ENCODE results near the gene KIF2A. TPM values are rescaled to one million over a fixed set of nuclear protein-coding genes. Genes with fewer than 3 reads are reported as not detected.

The KIF2A gene
- total RNA-seq, 1 donor from 2014 or later = 91.7 TPM

DNA sequence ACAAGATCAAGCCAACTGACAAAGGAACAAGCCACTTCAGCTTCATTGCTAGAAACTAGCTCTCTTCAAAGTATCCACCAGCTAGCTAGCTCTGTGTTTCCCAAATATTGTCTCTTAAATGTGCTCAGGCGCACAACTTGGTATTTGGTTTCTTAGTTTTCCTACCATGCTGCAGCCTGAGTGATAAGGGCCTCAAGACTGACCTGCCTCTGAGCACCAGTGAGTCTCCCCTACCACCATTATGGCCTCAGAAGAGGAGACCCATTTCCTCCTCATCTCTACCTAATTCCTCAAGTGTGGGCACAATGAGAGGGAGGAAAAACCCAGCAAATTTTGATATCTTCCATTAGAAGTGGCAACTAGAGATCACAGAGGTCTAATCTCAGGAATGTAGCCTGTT is 34.6 kb upstream of the KIF2A start:
- Mint-ChIP-seq H3K9me3 (ENCODE audit: unreplicated experiment) (peaks cover 6% of the 10 kb centered on the region), H3K36me3 (ENCODE audit: unreplicated experiment) (no peaks in the 10 kb centered on the region), H3K4me3 (ENCODE audit: unreplicated experiment) (no peak overlapping the region), H3K4me1 (ENCODE audit: low read depth, unreplicated experiment) (peaks cover 3% of the 10 kb centered on the region), H3K27ac (ENCODE audit: unreplicated experiment) (no peak overlapping the region), H3K27me3 (ENCODE audit: unreplicated experiment) (no peaks in the 10 kb centered on the region)
- no peak for DNase-seq
- TF ChIP-seq, protein P1, sequence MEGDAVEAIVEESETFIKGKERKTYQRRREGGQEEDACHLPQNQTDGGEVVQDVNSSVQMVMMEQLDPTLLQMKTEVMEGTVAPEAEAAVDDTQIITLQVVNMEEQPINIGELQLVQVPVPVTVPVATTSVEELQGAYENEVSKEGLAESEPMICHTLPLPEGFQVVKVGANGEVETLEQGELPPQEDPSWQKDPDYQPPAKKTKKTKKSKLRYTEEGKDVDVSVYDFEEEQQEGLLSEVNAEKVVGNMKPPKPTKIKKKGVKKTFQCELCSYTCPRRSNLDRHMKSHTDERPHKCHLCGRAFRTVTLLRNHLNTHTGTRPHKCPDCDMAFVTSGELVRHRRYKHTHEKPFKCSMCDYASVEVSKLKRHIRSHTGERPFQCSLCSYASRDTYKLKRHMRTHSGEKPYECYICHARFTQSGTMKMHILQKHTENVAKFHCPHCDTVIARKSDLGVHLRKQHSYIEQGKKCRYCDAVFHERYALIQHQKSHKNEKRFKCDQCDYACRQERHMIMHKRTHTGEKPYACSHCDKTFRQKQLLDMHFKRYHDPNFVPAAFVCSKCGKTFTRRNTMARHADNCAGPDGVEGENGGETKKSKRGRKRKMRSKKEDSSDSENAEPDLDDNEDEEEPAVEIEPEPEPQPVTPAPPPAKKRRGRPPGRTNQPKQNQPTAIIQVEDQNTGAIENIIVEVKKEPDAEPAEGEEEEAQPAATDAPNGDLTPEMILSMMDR (IDR thresholded peaks at IDR 0.05; ENCODE audit: partially characterized antibody, unreplicated experiment) = no peak

DNA sequence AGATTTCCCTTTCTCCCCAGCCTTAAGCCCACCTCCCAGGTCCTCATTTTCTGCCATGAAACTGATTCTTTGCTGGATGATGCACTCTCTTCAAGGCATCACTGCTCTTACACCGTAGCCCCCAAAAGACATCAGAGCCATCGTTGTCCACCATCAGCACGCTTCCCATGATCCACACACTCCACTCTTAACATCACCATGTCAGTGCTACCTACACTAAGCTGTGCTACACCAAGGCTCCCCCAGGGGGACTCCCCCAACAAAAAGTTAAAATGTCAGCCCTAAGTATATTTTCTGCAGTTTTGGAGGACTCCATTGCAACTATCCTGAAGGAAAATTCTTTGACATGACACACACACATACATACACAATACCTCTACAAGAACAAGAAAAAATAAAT is 34.1 kb upstream of the KIF2A start:
- TF ChIP-seq, protein P1 (IDR thresholded peaks at IDR 0.05; ENCODE audit: partially characterized antibody, unreplicated experiment) = no peak
- H3K27ac Mint-ChIP-seq (ENCODE audit: unreplicated experiment) = no peak overlapping the region
- peaks cover 6% of the 10 kb centered on the region for H3K9me3 Mint-ChIP-seq (ENCODE audit: unreplicated experiment)
- H3K4me1 Mint-ChIP-seq (ENCODE audit: low read depth, unreplicated experiment) = peaks cover under 1% of the 10 kb centered on the region
- H3K36me3 Mint-ChIP-seq (ENCODE audit: unreplicated experiment) = no peaks in the 10 kb centered on the region
- DNase-seq = no peak
- H3K4me3 Mint-ChIP-seq (ENCODE audit: unreplicated experiment) = no peak overlapping the region
- H3K27me3 Mint-ChIP-seq (ENCODE audit: unreplicated experiment) = no peaks in the 10 kb centered on the region

DNA sequence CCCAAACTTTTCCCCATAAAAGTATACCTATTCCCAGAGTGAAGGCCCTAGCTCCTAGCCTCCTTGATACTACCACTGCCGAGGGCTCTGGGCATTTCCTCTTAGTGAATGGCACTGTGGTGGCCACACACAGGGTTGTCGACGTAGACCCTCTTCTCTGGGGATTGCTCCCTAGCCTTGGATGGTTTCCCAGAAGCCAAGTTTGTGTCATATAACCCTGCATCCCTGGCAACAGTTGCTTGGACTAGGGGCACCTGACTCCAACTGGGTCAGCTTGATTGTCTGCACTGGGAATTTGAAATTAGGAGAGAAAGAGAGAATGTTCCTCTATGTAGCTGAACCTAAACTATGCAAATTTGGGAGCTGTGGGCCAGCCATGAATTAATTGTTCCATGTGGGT is 32.3 kb upstream of the KIF2A start:
- Mint-ChIP-seq H3K27ac (ENCODE audit: unreplicated experiment) (no peak overlapping the region), H3K36me3 (ENCODE audit: unreplicated experiment) (no peaks in the 10 kb centered on the region), H3K4me3 (ENCODE audit: unreplicated experiment) (no peak overlapping the region), H3K27me3 (ENCODE audit: unreplicated experiment) (no peaks in the 10 kb centered on the region), H3K4me1 (ENCODE audit: low read depth, unreplicated experiment) (peaks cover 3% of the 10 kb centered on the region), H3K9me3 (ENCODE audit: unreplicated experiment) (peaks cover 4% of the 10 kb centered on the region)
- no peak for DNase-seq
- TF ChIP-seq, protein P1 (IDR thresholded peaks at IDR 0.05; ENCODE audit: partially characterized antibody, unreplicated experiment) = no peak

DNA sequence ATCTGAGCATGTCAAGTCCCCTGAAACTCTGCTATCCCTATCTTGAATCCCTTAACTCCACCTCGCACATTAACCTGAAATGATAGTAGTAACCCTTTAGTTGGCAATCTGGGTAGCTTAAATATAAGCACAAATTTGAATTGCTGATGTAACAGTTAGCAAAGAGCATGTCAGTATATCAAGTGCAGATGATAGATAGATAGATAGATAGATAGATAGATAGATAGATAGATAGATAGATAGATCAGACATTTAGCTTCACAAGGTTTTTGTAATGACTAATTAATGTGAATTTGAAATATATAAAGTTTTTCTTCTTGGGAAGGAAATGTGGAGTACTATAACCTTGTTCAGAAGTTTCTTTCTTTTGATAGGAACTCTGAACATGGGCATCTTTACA is 30.4 kb upstream of the KIF2A start:
- Mint-ChIP-seq H3K36me3 (ENCODE audit: unreplicated experiment) (no peaks in the 10 kb centered on the region), H3K9me3 (ENCODE audit: unreplicated experiment) (peaks cover 4% of the 10 kb centered on the region), H3K4me1 (ENCODE audit: low read depth, unreplicated experiment) (peaks cover 3% of the 10 kb centered on the region), H3K4me3 (ENCODE audit: unreplicated experiment) (no peak overlapping the region), H3K27me3 (ENCODE audit: unreplicated experiment) (no peaks in the 10 kb centered on the region), H3K27ac (ENCODE audit: unreplicated experiment) (no peak overlapping the region)
- DNase-seq = no peak
- TF ChIP-seq, protein P1 (IDR thresholded peaks at IDR 0.05; ENCODE audit: partially characterized antibody, unreplicated experiment) = no peak

DNA sequence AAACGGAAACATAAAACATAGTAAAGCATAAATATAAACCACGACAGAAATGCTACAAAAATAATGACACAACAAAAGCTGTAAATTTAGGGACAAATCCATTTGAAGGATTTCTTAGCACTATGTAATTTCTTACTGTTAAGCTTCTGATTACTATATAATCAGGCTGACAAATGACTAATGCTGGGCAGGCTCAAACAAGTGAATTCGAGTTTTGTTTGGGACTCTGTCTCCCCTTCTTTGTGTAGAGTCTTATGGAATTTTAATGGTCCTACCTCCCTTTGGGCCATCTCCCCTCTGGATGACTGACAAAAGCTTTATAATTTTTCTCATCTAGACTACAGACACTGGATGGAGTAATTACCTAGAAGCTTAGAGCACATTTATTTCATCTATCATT is 24.6 kb upstream of the KIF2A start:
- no peak for DNase-seq
- Mint-ChIP-seq H3K36me3 (ENCODE audit: unreplicated experiment) (no peaks in the 10 kb centered on the region), H3K27ac (ENCODE audit: unreplicated experiment) (no peak overlapping the region), H3K27me3 (ENCODE audit: unreplicated experiment) (no peaks in the 10 kb centered on the region), H3K9me3 (ENCODE audit: unreplicated experiment) (no peaks in the 10 kb centered on the region), H3K4me1 (ENCODE audit: low read depth, unreplicated experiment) (peaks cover 13% of the 10 kb centered on the region), H3K4me3 (ENCODE audit: unreplicated experiment) (no peak overlapping the region)
- TF ChIP-seq, protein P1 (IDR thresholded peaks at IDR 0.05; ENCODE audit: partially characterized antibody, unreplicated experiment) = no peak
